B cell (primary cell): ENCODE results near the gene RGS17. TPM values are rescaled to one million over a fixed set of nuclear protein-coding genes. Genes with fewer than 3 reads are reported as not detected.

Experiments
- ATAC-seq: fragments of 200-7000 bp; cut with Tn5 transposase; one replicate; pipeline ENCODE4 v1.10.0; 2021; ENCODE audit warnings: low read depth, mild to moderate bottlenecking, moderate number of reproducible peaks, moderate library complexity
- CTCF ChIA-PET: fragments of 350-600 bp; sonication (Branson Sonifier 250); formaldehyde crosslinking; loops from one replicate; lab custom pipeline; 2021; ENCODE audit warnings: antibody characterized with exemption, inconsistent platforms; lab: Charles Lee
- POLR2A ChIA-PET: fragments of 350-600 bp; sonication (Branson Sonifier 250); formaldehyde crosslinking; loops from one replicate; lab custom pipeline; 2021; ENCODE audit warnings: antibody characterized with exemption; lab: Charles Lee
- DNase-seq: peaks from one replicate; pipeline ENCODE4 v3.0.0; 2013
- H2AFZ ChIP-seq: 2 replicates; pipeline ENCODE4 v1.6.1; 2012; ENCODE audit warnings: mild to moderate bottlenecking, low read depth, low read length; ENCODE audit not compliant: insufficient read depth, poor library complexity, severe bottlenecking
- H3K27ac ChIP-seq, 2 donors: 1 replicate in 1 of 2; 2 replicates in 1 of 2; pipeline ENCODE4 v1.5.1; 2012 to 2013; ENCODE audit warnings: low read length in 2 of 2, mild to moderate bottlenecking in 2 of 2, moderate library complexity in 1 of 2
- H3K27me3 ChIP-seq, 4 experiments: fragments of 200-600 bp in 1 of 4; sonication (generic) in 1 of 4; replicated peaks in 1 of 4; 1 replicate in 2 of 4; 2 replicates in 2 of 4; pipeline versions ENCODE4 v1.6.1 to v1.7.0; 2013 to 2016; ENCODE audit warnings: low read length in 3 of 4, mild to moderate bottlenecking in 2 of 4, mixed read lengths in 1 of 4, moderate library complexity in 1 of 4; ENCODE audit not compliant: insufficient read depth in 4 of 4, control insufficient read depth in 3 of 4; ENCODE audit errors: control extremely low read depth in 1 of 4
- H3K36me3 ChIP-seq, 2 experiments: replicated peaks in 1 of 2; 1 replicate in 1 of 2; 2 replicates in 1 of 2; pipeline versions ENCODE4 v1.6.1 to v1.7.1; 2013; ENCODE audit warnings: low read length in 1 of 2; ENCODE audit not compliant: insufficient read depth in 2 of 2, control insufficient read depth in 1 of 2; ENCODE audit errors: control extremely low read depth in 1 of 2, extremely low read depth in 1 of 2
- H3K4me1 ChIP-seq, 2 donors: fragments of 200-600 bp in 1 of 2; sonication (generic) in 1 of 2; 1 replicate in 1 of 2; 2 replicates in 1 of 2; pipeline versions ENCODE4 v1.5.1 to v1.6.1; 2013 to 2017; ENCODE audit warnings: low read length in 2 of 2; ENCODE audit not compliant: control insufficient read depth in 2 of 2, insufficient read depth in 2 of 2
- H3K4me2 ChIP-seq: replicated peaks from 2 replicates; pipeline ENCODE3; 2012; ENCODE audit warnings: mild to moderate bottlenecking, low read depth, low read length; ENCODE audit not compliant: poor library complexity, severe bottlenecking
- H3K4me3 ChIP-seq, 5 experiments: fragments of 200-600 bp in 1 of 5; sonication (generic) in 1 of 5; 1 replicate in 3 of 5; 2 replicates in 2 of 5; pipeline versions ENCODE4 v1.5.1 to v1.7.0; 2011 to 2016; ENCODE audit warnings: low read length in 4 of 5, mild to moderate bottlenecking in 4 of 5, low read depth in 2 of 5, control low read depth in 1 of 5, moderate library complexity in 1 of 5; ENCODE audit not compliant: insufficient read depth in 1 of 5; ENCODE audit errors: control extremely low read depth in 1 of 5, extremely low read depth in 1 of 5
- H3K79me2 ChIP-seq: fragments of 200-600 bp; sonication (generic); one replicate; pipeline ENCODE4 v1.6.0; 2016; ENCODE audit warnings: low read length; ENCODE audit not compliant: control insufficient read depth, insufficient read depth
- H3K9ac ChIP-seq: fragments of 200-600 bp; sonication (generic); 2 replicates; pipeline ENCODE4 v1.6.1; 2017; ENCODE audit warnings: mild to moderate bottlenecking, low read length, moderate library complexity
- H3K9me3 ChIP-seq, 3 donors: one replicate each; pipeline versions ENCODE4 v1.6.1 to v1.7.1; 2013; ENCODE audit warnings: low read length in 2 of 3; ENCODE audit not compliant: control insufficient read depth in 2 of 3, insufficient read depth in 1 of 3; ENCODE audit errors: control extremely low read depth in 1 of 3
- H4K20me1 ChIP-seq: 2 replicates; pipeline ENCODE4 v1.6.0; 2012; ENCODE audit warnings: mild to moderate bottlenecking, low read length; ENCODE audit not compliant: insufficient read depth, control insufficient read depth, poor library complexity, severe bottlenecking
- H3K27ac Mint-ChIP-seq: one replicate; pipeline ENCODE4 v1.8.0; 2021; ENCODE audit warnings: mixed read lengths
- H3K27me3 Mint-ChIP-seq: one replicate; pipeline ENCODE4 v1.8.0; 2021; ENCODE audit warnings: mixed read lengths
- H3K4me1 Mint-ChIP-seq: one replicate; pipeline ENCODE4 v1.8.0; 2021; ENCODE audit warnings: mixed read lengths
- H3K4me3 Mint-ChIP-seq: one replicate; pipeline ENCODE4 v1.8.0; 2021; ENCODE audit warnings: mixed read lengths
- H3K9me3 Mint-ChIP-seq: one replicate; pipeline ENCODE4 v1.8.0; 2022; ENCODE audit warnings: mixed read lengths; ENCODE audit not compliant: insufficient read depth
- EZH2 ChIP-seq: IDR thresholded peaks from 2 replicates; pipeline ENCODE4 v1.6.1; 2012; ENCODE audit warnings: borderline replicate concordance, low read depth, mild to moderate bottlenecking, moderate library complexity, low read length; ENCODE audit not compliant: insufficient read depth, poor library complexity, severe bottlenecking
- WGBS: methylation state at CpG from one replicate; pipeline ENCODE4 v1.1.5; 2013; ENCODE audit warnings: missing lambda C conversion rate; ENCODE audit not compliant: insufficient coverage; 5-methylcytosine and 5-hydroxymethylcytosine counted together
- intact Hi-C: fragments of 100-400 bp; cut with micrococcal nuclease; formaldehyde crosslinking; loops from one replicate; pipeline ENCODE4 v1.10.0; 2022
- polyA plus RNA-seq: library from polyadenylated mRNA; depleted of rRNA; stranded (reverse); fragments of >200 nt; gene quantifications from 2 replicates; pipeline ENCODE4 v1.2.3, GENCODE V29; 2012
- total RNA-seq, 2 donors: library from RNA; stranded (reverse); fragments of 120-200 nt in 1 of 2; gene quantifications; 1 replicate in 1 of 2; 2 replicates in 1 of 2; pipeline versions ENCODE4 v1.2.3 to v1.2.4, GENCODE V29; 2013 to 2022
- TF ChIP-seq, protein P1 (sequence below): fragments of 200-600 bp; IDR thresholded peaks from one replicate; pipeline ENCODE4 v1.8.0; 2022; ENCODE audit warnings: antibody characterized with exemption, mild to moderate bottlenecking

RGS17 gene
- total and polyA plus RNA-seq, 2 donors (not counting 1 experiment from before 2014, with no cell fraction given) = not detected

DNA sequence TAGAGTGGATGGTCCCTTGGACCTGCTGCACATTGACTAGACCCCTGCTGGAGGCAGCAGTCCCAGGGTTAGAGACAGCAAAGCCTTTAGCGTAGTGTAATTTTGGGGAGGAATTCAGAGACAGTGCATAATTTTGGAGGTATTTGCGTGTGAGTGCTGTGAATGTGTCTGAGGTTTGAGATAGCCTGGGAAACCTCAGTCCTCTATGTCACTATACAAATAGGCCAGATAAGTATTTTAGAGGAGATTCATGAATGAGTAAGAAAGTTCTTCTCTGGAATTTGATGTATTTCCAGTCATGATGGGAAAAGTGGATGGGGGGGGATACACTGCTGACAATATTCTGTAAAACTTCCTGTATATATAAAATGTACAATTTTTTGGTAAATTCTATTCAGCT, 102.8 kb downstream of the RGS17 start:
- POLR2A ChIA-PET = no interaction called here
- H3K4me2 ChIP-seq = no peak overlapping the region
- peaks cover 0 to 3% of the 10 kb centered on the region in 2 donors for H3K4me1 ChIP-seq
- H3K79me2 ChIP-seq = no peaks in the 10 kb centered on the region
- DNase-seq (no peak), ATAC-seq (no peak)
- H4K20me1 ChIP-seq = no peaks in the 10 kb centered on the region
- H3K9ac ChIP-seq = no peak overlapping the region
- H3K36me3 ChIP-seq = no peaks in the 10 kb centered on the region
- no CpG with 5 or more reads among the region's 2 CpGs for WGBS
- no peak overlapping the region for H3K27ac ChIP-seq
- intact Hi-C loops = no loop called here
- no peak overlapping the region for H2AFZ ChIP-seq
- no peak overlapping the region for H3K4me3 ChIP-seq
- H3K27me3 Mint-ChIP-seq = peaks cover 29% of the 10 kb centered on the region
- H3K9me3 Mint-ChIP-seq = no peaks in the 10 kb centered on the region
- no peaks in the 10 kb centered on the region for H3K9me3 ChIP-seq
- H3K4me3 Mint-ChIP-seq = no peak overlapping the region
- no peak for TF ChIP-seq EZH2
- TF ChIP-seq, protein P1, sequence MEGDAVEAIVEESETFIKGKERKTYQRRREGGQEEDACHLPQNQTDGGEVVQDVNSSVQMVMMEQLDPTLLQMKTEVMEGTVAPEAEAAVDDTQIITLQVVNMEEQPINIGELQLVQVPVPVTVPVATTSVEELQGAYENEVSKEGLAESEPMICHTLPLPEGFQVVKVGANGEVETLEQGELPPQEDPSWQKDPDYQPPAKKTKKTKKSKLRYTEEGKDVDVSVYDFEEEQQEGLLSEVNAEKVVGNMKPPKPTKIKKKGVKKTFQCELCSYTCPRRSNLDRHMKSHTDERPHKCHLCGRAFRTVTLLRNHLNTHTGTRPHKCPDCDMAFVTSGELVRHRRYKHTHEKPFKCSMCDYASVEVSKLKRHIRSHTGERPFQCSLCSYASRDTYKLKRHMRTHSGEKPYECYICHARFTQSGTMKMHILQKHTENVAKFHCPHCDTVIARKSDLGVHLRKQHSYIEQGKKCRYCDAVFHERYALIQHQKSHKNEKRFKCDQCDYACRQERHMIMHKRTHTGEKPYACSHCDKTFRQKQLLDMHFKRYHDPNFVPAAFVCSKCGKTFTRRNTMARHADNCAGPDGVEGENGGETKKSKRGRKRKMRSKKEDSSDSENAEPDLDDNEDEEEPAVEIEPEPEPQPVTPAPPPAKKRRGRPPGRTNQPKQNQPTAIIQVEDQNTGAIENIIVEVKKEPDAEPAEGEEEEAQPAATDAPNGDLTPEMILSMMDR = no peak
- no peaks in the 10 kb centered on the region for H3K4me1 Mint-ChIP-seq
- peaks cover 0 to 4% (median 0%) of the 10 kb centered on the region in 4 experiments for H3K27me3 ChIP-seq
- CTCF ChIA-PET = no interaction called here
- no peak overlapping the region for H3K27ac Mint-ChIP-seq

DNA sequence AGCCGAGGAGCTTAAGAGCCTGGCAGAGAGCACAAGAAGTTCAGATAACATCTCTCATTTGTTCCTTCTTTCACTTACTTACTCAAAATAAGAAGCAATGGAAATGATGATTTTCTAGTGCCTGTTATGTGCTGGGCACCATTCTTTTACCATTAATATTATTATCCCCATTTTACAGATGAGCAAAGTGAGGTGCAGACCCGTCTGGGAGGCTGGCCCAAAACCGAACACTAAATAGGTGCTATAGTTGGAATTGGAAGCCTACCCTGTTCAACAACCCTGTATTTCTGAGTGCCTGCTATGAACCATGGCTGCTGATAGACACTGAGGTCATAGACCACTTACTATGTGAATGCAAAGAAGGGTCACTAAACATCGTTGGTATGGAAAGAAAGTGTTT, 103.6 kb downstream of the RGS17 start:
- POLR2A ChIA-PET = no interaction called here
- no peaks in the 10 kb centered on the region for H3K4me1 Mint-ChIP-seq
- intact Hi-C loops = no loop called here
- peaks cover 0 to 4% (median 0%) of the 10 kb centered on the region in 4 experiments for H3K27me3 ChIP-seq
- H3K9me3 Mint-ChIP-seq = no peaks in the 10 kb centered on the region
- CTCF ChIA-PET = interaction anchor here (1.1 to 2.2 kb wide), 4 partner anchors 15 to 163 kb away, joined by 3 to 19 read pairs (median 4); no protein-coding TSS in a partner anchor
- ATAC-seq (no peak), DNase-seq (no peak)
- H3K27ac ChIP-seq = no peak overlapping the region
- H3K4me3 Mint-ChIP-seq = no peak overlapping the region
- H3K4me2 ChIP-seq = no peak overlapping the region
- no peak for TF ChIP-seq EZH2
- TF ChIP-seq, protein P1 = no peak
- H3K9ac ChIP-seq = no peak overlapping the region
- H4K20me1 ChIP-seq = no peaks in the 10 kb centered on the region
- no CpG with 5 or more reads among the region's 4 CpGs for WGBS
- no peak overlapping the region for H3K27ac Mint-ChIP-seq
- H3K4me3 ChIP-seq = no peak overlapping the region
- no peaks in the 10 kb centered on the region for H3K79me2 ChIP-seq
- no peak overlapping the region for H2AFZ ChIP-seq
- no peaks in the 10 kb centered on the region for H3K36me3 ChIP-seq
- H3K27me3 Mint-ChIP-seq = peaks cover 29% of the 10 kb centered on the region
- H3K9me3 ChIP-seq = no peaks in the 10 kb centered on the region
- H3K4me1 ChIP-seq = peaks cover 0 to 3% of the 10 kb centered on the region in 2 donors
